ENCODE data around the gene SMG9.
"Not testable (repeated sequence)": the region's sequence is repeated elsewhere in the genome, so short reads cannot be mapped to it uniquely, and the experiment has no call there.

Gene SMG9

DNA sequence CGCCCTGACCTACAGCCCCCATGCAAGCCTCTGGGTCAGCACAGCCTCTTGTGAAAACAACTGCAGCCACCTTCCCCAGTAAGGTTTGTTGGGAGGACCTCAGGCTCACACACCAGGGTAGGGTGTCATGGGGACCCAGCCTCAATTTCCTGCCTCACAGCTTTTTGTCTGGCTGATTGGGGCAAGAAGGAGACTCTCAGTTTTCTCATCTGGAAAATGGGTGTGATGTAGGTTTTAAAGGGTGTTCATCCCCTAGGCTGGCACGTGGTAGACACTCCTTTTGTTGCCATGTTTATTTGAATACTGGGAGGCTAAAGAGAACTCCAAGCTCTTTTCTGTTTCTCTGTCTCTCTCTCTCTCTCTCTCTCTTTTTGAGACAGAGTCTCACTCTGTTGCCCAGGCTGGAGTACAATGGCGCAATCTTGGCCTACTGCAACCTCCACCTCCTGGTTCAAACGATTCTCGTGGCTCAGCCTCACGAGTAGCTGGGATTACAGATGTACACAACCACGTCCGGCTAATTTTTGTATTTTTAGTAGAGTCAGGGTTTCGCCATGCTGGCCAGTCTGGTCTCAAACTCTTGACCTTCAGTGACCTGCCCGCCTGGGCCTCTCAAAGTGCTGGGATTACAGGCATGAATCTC lies 66.6 kb downstream of the SMG9 start:
- DNase-seq = no peak

GRCh38 chr19:43687660-43687997 lies 67.1 kb downstream of the SMG9 start:
- DNase-seq = no peak

DNA sequence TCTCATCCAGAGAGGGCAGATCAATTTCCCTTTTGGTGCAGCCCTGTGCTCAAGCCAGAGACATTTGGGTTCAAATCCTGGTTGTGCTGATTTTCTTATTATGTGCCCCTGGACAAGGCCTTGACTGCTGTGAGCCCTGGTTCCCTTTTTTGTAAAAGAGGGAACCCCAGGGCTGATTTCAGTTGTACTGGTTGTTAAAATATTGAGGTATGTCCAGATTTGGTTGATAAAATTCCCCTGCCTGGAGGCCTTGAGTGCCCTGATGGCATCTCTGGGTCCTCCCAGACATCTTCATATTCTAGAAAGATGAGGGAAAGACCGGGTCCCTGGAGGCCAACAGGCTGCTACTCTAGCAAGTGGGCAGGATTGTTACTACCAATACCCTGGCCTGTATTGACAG lies 70.4 kb downstream of the SMG9 start:
- no peak for DNase-seq

GRCh38 chr19:43683905-43684304 lies 70.9 kb downstream of the SMG9 start:
- no peak for DNase-seq

GRCh38 chr19:43682824-43683661 lies 71.7 kb downstream of the SMG9 start:
- no peak for DNase-seq

GRCh38 chr19:43682269-43682668 lies 72.5 kb downstream of the SMG9 start:
- not testable (repeated sequence) for DNase-seq

- DNase-seq = no peak
These were observed 72.9 kb downstream of the SMG9 start for GRCh38 chr19:43681821-43682220.

DNA sequence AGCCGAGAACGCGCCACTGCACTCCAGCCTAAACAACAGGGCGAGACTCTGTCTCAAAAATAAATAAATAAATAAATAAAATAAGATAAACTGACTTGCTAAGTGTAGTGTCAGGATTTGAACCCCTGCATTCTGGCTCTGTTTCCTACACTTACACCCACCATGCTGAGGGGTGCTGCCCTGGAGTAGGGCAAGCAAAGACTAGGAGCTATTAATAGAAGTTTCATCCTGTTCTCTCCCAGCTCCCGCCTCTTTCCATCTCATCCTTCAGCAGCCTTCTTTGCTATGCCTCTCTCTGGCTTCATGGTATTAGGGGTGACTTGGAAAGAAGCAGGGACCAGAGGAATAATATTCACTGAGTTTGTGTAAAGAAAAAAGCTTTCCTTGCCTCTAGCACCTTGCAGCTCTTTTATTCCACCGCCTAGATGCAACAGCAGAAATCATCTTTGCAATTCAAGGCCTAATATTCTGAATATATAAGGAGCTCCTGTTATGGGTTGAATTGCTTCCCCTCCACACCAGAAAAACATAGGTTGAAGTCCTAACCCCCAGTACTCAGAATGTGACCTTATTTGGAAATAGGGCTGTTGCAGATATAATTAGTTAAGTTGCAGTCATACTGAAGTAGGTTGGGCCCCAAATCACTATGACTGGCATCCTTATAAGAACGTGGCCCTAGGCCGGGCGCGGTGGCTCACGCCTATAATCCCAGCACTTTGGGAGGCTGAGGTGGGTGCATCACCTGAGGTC lies 76.1 kb downstream of the SMG9 start:
- DNase-seq = no peak

Data from NCI-H1930 (cell line).